IPS DF 6.9 (cell line): ENCODE data around the gene HSFX3.
"Not testable (repeated sequence)": the region's sequence is repeated elsewhere in the genome, so short reads cannot be mapped to it uniquely, and the experiment has no call there.

ENCODE experiments used
- DNase-seq: peaks from one replicate; pipeline ENCODE4 v3.0.0-alpha.2; 2013; ENCODE audit warnings: low read depth, low spot score
- H3K27ac ChIP-seq: one replicate; pipeline ENCODE4 v1.5.1; 2013; ENCODE audit warnings: low read length, control low read depth
- H3K27me3 ChIP-seq: 2 replicates; pipeline ENCODE4 v1.6.1; 2013; ENCODE audit warnings: mild to moderate bottlenecking, low read length; ENCODE audit not compliant: control insufficient read depth, insufficient read depth
- H3K36me3 ChIP-seq: 2 replicates; pipeline ENCODE4 v1.6.1; 2013; ENCODE audit warnings: low read length; ENCODE audit not compliant: control insufficient read depth, insufficient read depth
- H3K4me1 ChIP-seq: 2 replicates; pipeline ENCODE4 v1.6.1; 2013; ENCODE audit warnings: low read length; ENCODE audit not compliant: control insufficient read depth, insufficient read depth
- H3K4me3 ChIP-seq: 2 replicates; pipeline ENCODE4 v1.5.1; 2013; ENCODE audit warnings: mild to moderate bottlenecking, low read length
- H3K9me3 ChIP-seq: 2 replicates; pipeline ENCODE4 v1.6.1; 2013; ENCODE audit warnings: low read length, inconsistent platforms; ENCODE audit not compliant: control insufficient read depth, insufficient read depth
- WGBS: extraction: QIAGEN DNeasy Blood & Tissue Kit; methylation state at CpG from one replicate; pipeline ENCODE4 v1.1.7; 2013; ENCODE audit warnings: mixed read lengths, missing lambda C conversion rate; ENCODE audit not compliant: insufficient read length, insufficient coverage; 5-methylcytosine and 5-hydroxymethylcytosine counted together

The HSFX3 gene

GRCh38 chrX:149531599-149531998, 18.1 kb downstream of the HSFX3 start:
- no peaks in the 10 kb centered on the region for H3K36me3 ChIP-seq
- no CpG with 5 or more reads among the region's 2 CpGs for WGBS
- no peak overlapping the region for H3K4me3 ChIP-seq
- DNase-seq = no peak
- no peaks in the 10 kb centered on the region for H3K9me3 ChIP-seq
- no peak overlapping the region for H3K27ac ChIP-seq
- H3K4me1 ChIP-seq = no peaks in the 10 kb centered on the region
- H3K27me3 ChIP-seq = no peaks in the 10 kb centered on the region

DNA sequence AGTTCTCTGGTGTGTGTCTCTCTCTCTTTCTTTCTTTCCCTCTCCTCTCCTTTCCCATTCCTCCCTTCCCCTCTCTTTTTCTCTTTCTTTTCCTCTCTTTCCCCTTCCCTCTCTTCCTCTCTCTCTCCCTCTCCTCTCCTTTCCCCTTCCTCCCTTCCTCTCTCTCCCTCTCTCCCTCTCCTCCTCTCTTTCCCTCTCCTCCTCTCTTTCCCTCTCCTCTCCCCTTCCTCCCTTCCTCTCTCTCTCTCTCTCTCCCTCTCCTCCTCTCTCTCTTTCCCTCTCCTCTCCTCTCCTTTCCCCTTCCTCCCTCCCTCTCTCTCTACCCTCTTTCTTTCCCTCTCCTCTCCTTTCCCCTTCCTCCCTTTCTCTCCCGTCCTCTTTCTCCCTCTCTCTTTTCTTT, 21.3 kb downstream of the HSFX3 start:
- H3K27ac ChIP-seq = no peak overlapping the region
- whole genome bisulfite sequencing = no CpG with 5 or more reads among the region's 1 CpG

DNA sequence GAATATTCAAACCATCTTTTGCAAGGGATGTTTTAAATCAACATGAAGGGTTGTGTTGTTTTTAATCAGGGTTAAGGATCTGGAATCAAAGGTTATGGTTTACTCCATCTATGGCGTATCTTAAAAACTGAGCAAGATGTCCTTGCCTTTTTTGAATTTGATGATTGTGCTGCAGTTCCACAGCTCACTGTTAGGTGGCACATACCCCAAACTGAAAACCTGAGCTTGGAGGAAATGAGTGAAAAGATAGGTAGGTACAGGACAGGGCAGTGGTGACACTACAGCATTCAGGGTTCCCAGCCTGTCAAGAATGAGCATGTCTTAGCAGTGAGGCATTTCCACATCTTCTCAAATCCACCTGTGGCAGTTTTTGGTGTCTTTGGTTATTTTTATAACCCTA, 22.0 kb downstream of the HSFX3 start:
- no peak for DNase-seq
- Histone ChIP-seq H3K4me3 (no peak overlapping the region), H3K36me3 (no peaks in the 10 kb centered on the region), H3K4me1 (no peaks in the 10 kb centered on the region), H3K27me3 (no peaks in the 10 kb centered on the region), H3K9me3 (no peaks in the 10 kb centered on the region), H3K27ac (no peak overlapping the region)
- no CpG with 5 or more reads among the region's 1 CpG for whole genome bisulfite sequencing

More for the DNA sequence above, 21.3 kb downstream of the HSFX3 start:
- no peaks in the 10 kb centered on the region for H3K27me3 ChIP-seq
- no peak overlapping the region for H3K4me3 ChIP-seq
- no peaks in the 10 kb centered on the region for H3K36me3 ChIP-seq
- H3K4me1 ChIP-seq = no peaks in the 10 kb centered on the region
- no peak for DNase-seq
- H3K9me3 ChIP-seq = no peaks in the 10 kb centered on the region

DNA sequence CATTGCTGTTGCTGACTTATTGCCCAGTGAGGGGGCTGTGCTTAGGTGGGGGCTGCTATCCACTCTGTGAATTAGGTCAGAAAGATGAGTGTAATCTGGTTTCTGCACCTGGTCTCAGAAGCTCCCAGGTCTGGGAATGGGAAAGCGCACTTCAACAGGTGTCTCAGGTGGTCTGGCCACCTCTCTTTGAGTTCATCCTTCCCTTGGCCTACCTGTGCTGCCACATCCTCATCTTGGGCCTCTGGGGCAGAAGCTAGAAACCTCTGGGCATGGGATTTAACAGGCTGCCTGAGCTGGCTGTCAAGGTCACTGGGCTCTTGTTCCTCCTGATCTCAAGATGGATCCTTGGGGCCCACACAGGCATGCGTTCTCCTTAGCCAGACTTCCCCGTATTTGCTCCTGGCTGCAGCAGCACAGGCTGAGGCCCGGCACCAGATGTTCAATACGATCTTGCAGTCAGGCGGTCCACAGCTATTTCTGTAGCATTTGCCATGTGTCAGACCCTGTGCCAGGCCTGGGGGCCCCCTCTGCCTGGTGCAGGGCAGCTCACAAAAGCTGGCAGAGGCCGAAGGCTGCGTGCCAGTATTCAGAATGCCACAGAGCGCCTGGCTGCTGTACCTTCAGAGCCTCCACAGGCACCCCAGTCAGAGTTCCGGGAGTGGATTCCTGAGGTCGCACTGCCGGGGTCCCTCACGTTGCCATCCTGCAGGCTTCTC, 23.2 kb downstream of the HSFX3 start:
- H3K27ac ChIP-seq, H3K4me3 ChIP-seq, DNase-seq, H3K4me1 ChIP-seq, H3K9me3 ChIP-seq, H3K27me3 ChIP-seq, H3K36me3 ChIP-seq: not testable (repeated sequence)
- WGBS = no CpG with 5 or more reads among the region's 13 CpGs

DNA sequence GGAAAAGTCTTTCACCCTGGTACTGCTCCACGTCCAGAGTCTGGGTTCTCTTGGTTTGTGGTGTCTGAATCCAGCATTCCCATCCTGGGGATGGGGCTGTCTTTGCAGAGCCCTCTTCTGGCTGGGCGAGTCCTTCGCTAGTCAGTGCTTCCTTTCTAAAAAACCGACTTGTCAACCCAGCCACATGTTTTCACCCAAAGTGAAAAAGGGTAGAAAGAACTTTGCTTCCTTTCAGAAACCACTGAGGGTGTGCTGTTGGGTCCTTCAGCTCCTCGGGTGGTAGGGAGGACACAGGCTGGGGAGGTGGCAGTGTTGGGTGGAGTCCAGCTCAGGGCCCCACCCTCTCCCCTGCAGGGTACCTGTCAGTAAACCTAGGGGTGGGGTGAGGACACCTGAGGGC, 23.8 kb downstream of the HSFX3 start:
- H3K36me3 ChIP-seq, H3K27ac ChIP-seq, DNase-seq, H3K9me3 ChIP-seq, H3K4me1 ChIP-seq, H3K4me3 ChIP-seq, H3K27me3 ChIP-seq: not testable (repeated sequence)
- WGBS = no CpG with 5 or more reads among the region's 5 CpGs

DNA sequence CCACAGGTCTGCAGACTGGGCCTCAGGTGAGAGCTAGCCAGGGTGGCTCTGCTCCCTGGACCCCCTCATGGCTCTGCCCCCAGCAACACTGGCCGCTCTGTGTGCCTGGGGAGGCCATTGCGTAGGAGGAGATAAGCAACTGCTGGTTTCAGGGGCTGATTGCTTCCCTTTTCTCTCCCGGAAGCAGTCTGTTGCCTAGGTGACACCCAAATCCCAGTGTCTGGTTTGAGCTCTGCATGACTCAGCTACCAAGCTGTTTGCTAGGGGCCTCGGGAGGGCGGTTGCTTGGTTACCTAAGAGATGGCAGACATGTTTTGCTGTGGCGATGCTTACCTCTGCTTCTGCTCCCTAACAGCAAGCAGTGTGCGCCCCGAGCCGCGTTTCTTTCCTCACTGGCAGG, 24.3 kb downstream of the HSFX3 start:
- H3K9me3 ChIP-seq, DNase-seq, H3K27me3 ChIP-seq, H3K36me3 ChIP-seq, H3K27ac ChIP-seq, H3K4me3 ChIP-seq, H3K4me1 ChIP-seq: not testable (repeated sequence)
- no CpG with 5 or more reads among the region's 10 CpGs for WGBS

- DNase-seq = no peak
- Histone ChIP-seq H3K4me1 (no peaks in the 10 kb centered on the region), H3K9me3 (no peaks in the 10 kb centered on the region), H3K27me3 (no peaks in the 10 kb centered on the region), H3K36me3 (no peaks in the 10 kb centered on the region), H3K27ac (no peak overlapping the region), H3K4me3 (no peak overlapping the region)
- WGBS = no CpG with 5 or more reads among the region's 2 CpGs
Measured at GRCh38 chrX:149522916-149523315, 26.8 kb downstream of the HSFX3 start.

GRCh38 chrX:149521438-149521837, 28.3 kb downstream of the HSFX3 start:
- no peak overlapping the region for H3K27ac ChIP-seq
- H3K9me3 ChIP-seq = no peaks in the 10 kb centered on the region
- no peaks in the 10 kb centered on the region for H3K36me3 ChIP-seq
- no CpG with 5 or more reads among the region's 9 CpGs for WGBS
- no peak for DNase-seq
- H3K27me3 ChIP-seq = no peaks in the 10 kb centered on the region
- H3K4me3 ChIP-seq = no peak overlapping the region
- no peaks in the 10 kb centered on the region for H3K4me1 ChIP-seq

DNA sequence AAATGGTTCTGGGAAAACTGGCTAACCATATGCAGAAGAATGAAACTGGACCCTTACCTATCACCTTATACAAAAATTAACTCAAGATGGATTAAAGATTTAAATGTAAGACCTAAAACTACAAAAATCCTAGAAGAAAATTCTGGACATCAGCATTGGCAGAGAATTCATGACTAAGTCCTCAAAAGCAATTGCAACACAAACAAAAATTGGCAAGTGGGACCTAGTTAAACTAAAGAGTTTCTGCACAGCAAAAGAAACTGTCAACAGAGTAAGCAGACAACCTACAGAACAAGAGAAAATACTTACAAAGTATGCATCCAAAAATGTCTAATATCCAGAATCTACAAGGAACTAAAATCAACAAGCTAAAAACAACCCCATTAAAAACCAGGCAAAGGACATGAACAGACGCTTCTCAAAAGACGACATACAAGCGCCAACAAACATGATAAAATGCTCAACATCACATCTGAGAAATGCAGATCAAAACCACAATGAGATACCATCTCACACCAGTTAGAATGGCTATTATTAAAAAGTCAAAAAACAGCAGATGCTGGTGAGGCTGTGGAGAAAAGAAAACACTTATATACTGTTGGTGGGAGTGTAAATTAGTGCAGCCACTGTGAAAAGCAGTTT, 29.0 kb downstream of the HSFX3 start:
- DNase-seq, H3K36me3 ChIP-seq, H3K27me3 ChIP-seq, H3K27ac ChIP-seq, H3K4me1 ChIP-seq, H3K4me3 ChIP-seq, H3K9me3 ChIP-seq: not testable (repeated sequence)
- WGBS = no CpG with 5 or more reads among the region's 3 CpGs

- Histone ChIP-seq H3K36me3 (no peaks in the 10 kb centered on the region), H3K4me3 (no peak overlapping the region), H3K27ac (no peak overlapping the region), H3K27me3 (no peaks in the 10 kb centered on the region), H3K9me3 (no peaks in the 10 kb centered on the region), H3K4me1 (no peaks in the 10 kb centered on the region)
- WGBS = no CpG with 5 or more reads among the region's 7 CpGs
- no peak for DNase-seq
Measured at GRCh38 chrX:149518236-149518635, 31.5 kb downstream of the HSFX3 start.

- DNase-seq = no peak
- Histone ChIP-seq H3K27me3 (no peaks in the 10 kb centered on the region), H3K4me1 (no peaks in the 10 kb centered on the region), H3K27ac (no peak overlapping the region), H3K4me3 (no peak overlapping the region), H3K9me3 (no peaks in the 10 kb centered on the region), H3K36me3 (no peaks in the 10 kb centered on the region)
- no CpG with 5 or more reads among the region's 1 CpG for WGBS
Measured at GRCh38 chrX:149517308-149517707, 32.4 kb downstream of the HSFX3 start.
